Measurements from ENCODE around the gene ZCCHC3.
"Not testable (repeated sequence)": the region's sequence is repeated elsewhere in the genome, so short reads cannot be mapped to it uniquely, and the experiment has no call there.

ZCCHC3 gene, protein sequence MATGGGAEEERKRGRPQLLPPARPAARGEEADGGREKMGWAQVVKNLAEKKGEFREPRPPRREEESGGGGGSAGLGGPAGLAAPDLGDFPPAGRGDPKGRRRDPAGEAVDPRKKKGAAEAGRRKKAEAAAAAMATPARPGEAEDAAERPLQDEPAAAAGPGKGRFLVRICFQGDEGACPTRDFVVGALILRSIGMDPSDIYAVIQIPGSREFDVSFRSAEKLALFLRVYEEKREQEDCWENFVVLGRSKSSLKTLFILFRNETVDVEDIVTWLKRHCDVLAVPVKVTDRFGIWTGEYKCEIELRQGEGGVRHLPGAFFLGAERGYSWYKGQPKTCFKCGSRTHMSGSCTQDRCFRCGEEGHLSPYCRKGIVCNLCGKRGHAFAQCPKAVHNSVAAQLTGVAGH

DNA sequence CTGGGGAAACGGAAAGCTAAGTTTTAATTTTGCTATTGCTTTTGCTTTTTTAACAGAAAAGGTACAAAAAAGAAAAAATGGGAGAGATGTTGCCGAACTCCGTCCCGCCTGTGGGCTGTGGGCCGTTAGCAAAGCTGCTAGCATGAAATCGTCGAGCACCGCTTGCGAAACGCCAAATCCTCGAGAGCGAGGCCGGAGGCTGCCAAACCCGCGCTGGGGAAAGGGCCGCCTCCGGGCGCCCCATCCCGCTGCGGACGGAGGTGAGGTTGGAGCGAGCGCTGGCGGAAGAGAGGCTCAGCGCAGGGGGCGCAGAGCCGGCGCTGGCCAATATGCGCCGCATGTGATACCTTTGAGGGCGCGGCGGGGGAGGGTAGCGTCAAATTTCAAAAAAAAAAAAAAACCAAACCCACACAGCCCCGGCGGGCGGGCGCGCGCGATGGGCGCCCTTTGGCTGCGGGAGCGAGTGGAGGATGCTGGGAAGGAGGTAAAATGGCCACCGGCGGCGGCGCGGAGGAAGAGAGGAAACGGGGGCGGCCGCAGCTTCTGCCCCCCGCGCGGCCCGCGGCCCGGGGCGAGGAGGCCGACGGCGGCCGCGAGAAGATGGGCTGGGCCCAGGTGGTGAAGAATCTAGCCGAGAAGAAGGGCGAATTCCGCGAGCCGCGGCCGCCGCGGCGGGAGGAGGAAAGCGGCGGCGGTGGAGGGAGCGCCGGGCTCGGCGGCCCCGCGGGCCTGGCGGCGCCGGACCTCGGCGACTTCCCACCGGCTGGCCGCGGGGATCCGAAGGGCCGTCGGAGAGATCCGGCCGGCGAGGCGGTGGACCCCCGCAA is at the start of gene ZCCHC3:
ZCCHC3 (plus strand) TSS at position 473 of the 827 bp plus-strand sequence; CDS start at position 490, 17 bp downstream.
- peak; percentile 59 to 95 (median 75) for DNase-seq
- intact Hi-C loops (cut with DNase I) = no loop called here

DNA sequence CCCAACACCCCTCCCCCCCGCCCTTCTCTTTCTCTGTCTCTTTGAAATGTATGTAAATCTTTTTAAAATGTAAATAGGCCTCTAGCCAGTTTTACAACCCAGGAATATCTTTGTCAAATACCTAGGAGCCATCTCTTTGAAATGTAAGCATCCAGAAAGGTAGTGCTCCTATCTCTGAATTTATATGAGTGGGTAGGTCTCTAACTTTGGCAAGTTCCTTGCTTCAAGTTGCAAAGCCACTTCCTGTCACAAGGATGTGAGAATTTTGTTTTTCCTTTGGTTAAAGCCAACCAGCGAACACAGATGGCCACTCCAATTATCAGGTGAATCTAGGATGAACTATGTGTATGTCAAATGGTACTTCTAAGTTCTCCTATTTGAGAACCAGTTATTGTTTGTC is 46.0 kb upstream of the ZCCHC3 start:
- DNase-seq = no peak
- intact Hi-C loops (cut with DNase I) = no loop called here

DNA sequence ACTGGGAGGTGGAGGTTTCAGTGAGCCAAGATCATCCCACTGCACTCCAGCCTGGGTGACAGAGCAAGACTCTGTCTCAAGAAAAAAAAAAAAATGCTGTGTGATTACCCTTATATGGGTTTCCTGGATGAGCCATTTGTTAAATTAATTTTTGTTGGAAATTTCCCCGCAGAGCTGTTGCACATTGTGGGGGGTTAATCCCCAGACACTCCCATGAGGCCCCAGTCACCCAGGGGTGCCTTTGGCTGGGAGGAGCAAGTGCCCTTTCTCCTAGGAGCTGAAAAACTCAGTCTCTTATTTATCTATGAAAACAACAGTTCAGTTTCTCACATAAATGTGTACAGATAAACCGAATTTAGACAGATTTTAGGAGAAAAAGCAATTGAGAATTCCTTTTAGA is 44.6 kb upstream of the ZCCHC3 start:
- DNase-seq = no peak
- intact Hi-C loops (cut with DNase I) = no loop called here

DNA sequence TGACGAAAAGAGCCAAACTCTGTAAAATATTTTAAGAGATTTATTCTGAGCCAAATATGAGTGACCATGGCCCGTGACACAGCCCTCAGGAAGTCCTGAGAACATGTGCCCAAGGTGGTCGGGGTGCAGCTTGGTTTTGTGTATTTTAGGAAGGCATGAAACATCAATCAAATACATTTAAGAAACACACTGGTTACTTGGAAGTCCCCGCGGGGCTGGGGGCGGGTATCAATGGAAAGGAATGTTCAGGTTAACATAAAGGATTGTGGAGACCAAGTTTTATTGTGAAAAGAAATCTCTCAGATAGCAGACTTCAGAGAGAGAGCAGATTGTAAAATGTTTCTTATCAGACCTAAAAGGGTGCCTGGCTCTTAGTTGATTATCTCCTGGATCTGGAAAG is 43.9 kb upstream of the ZCCHC3 start:
- intact Hi-C loops (cut with DNase I); DNase-seq: not testable (repeated sequence)

DNA sequence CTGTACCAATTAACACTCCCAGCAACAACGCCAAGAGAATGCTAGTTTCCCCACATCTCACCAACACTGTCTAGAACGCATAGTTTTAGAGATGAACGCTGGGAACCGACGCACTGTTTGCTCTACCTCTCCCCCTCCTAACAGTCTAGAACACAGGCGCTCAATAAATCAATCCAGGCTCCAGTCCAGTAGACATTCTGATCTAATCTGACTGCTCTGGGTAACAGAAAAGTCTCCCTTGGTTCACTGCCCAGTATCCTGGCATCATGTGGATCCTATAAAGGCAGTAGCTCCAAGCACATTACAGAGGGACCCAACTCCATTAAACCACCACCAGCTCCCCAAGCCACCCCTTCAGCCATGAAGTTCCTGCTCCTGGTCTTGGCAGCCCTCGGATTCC is 40.0 kb upstream of the ZCCHC3 start, which contains the start of gene DEFB132:
DEFB132 (plus strand) TSS at position 306 of the 400 bp plus-strand sequence; CDS start at position 361, 55 bp downstream.
- intact Hi-C loops (cut with DNase I) = no loop called here

DNA sequence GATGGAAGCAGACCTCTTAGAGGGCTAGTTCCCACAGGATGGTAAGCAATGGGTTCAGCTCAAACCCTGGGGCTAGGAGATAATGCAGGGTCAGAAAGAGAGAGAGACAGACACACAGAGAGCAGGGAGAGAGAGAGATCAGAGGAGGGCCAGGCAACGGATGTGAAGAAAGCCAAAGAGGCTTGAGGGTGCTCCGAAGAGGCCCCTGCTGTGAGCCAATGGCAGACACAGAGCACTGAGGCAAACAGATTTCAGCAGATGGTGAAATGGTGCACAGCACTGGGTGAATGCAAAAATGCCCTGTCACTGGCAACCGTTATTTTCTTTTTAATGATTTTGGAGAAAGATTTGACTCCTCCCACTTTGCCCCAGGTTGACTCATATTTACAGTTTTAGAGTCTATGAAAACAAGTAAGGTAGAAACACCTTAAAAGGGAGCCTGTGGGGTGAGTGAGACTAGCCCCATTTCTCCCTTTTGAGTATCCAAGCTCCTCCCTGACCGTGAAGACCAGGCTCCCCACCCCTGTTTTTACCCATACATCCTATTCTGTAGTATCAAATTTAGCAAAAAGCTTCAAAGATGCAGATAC is 39.0 kb upstream of the ZCCHC3 start:
- intact Hi-C loops (cut with DNase I) = no loop called here
- peak in 1 of 10 donors; percentile 14 for DNase-seq

More for the DNA sequence above, 40.0 kb upstream of the ZCCHC3 start, which contains the start of gene DEFB132:
- DNase-seq = no peak

DNA sequence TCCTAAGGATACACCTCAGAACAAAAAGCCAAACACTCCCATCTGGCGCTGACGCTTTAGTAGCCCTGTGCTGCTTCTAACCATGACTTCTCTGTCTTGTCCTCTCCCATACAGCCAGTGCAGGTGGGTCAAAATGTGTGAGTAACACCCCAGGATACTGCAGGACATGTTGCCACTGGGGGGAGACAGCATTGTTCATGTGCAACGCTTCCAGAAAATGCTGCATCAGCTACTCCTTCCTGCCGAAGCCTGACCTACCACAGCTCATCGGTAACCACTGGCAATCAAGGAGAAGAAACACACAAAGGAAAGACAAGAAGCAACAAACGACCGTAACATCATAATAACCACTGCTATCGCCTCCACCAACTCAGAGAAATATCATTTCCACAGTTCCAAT is 38.4 kb upstream of the ZCCHC3 start:
- intact Hi-C loops (cut with DNase I) = no loop called here
- peak in 1 of 10 donors; percentile 59 for DNase-seq

DNA sequence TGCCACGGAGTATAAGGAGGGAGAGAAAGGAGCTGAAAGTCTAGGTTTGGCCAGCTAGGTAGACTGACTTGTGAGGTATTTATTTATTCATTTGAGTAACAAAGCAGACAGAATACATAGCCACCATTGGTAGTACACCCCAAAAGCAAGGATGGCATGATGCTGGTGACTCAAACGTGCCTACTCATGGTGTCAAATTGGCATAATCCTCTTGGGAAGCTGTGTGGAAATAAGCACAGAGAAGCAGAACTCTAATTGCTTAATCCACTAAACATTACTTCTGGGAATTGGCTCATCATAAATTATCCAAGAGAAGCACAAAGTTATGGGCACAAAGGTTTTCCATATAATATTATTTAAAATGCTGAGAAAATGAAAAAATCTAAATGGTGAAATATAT is 37.4 kb upstream of the ZCCHC3 start:
- intact Hi-C loops (cut with DNase I) = no loop called here
- DNase-seq = peak in 1 of 10 donors; percentile 0

DNA sequence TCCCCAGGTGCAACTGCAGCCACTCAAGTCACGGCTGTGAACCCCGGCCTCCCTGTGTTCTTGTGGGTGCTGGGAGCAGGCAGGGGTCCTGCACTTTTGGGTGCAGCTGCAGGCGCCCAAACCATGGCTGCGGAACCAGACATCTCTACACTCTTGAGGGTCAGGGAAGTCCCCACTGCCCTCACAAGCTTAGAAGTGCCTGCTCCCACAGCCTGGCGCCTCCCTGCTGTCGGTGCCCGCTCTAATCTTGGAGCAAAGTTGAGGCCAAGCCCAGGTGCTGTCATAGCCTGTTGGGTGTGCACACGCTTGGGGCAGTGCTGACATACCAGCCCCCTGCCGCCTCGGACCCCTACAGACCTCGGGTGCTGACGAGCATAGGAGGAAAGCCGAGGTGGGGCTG is 33.7 kb upstream of the ZCCHC3 start:
- intact Hi-C loops (cut with DNase I) = no loop called here
- DNase-seq = peak in 1 of 10 donors; percentile 53

DNA sequence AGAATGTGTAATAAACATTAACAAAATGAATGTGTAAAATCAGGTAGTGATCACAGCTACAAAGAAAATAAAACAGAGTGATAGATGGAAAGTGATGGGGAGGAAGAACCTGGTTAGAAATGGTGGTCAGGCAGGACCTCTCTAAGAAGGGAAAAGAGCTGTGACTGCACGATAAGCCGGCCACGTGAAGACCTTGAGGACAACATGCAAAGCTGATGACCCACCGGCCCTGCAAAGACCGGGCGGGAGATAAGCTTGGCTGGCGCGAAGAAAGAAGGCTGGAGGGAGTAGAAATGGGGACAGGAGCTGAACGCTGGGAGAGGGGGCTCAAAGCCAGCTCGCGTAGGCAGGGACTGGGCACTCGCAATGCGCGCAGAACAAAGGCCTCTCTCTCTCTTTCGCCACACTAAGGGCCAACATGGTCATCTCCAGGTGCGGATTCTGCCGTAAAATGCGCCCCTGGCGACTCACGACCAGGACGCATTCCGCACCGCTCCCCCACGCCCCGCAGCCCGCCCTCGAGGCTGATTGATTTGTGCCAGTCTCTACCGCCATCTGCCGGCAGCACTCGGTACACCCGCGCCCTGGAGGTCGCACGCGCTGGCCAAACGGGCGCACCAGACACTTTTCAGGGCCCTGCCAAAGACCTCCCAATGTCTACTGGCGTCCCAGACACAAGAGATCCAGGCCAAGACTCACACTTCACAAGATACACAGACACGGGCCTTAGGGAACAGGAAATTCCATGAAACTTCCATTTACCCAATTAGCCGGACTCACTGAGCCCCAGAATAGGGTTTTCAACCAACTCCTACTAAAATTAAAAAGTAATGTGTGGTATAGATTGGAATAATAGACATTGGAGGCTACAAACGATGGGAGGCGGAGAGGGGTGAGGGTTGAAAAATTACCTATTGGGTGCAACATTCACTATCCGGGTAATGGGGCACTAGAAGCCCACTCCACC is 30.5 kb upstream of the ZCCHC3 start:
- intact Hi-C loops (cut with DNase I) = loop anchor here (2.0 kb wide), 2 partner anchors 58 to 64 kb away; no protein-coding TSS in a partner anchor
- peak; percentile 66 to 97 (median 86) for DNase-seq

DNA sequence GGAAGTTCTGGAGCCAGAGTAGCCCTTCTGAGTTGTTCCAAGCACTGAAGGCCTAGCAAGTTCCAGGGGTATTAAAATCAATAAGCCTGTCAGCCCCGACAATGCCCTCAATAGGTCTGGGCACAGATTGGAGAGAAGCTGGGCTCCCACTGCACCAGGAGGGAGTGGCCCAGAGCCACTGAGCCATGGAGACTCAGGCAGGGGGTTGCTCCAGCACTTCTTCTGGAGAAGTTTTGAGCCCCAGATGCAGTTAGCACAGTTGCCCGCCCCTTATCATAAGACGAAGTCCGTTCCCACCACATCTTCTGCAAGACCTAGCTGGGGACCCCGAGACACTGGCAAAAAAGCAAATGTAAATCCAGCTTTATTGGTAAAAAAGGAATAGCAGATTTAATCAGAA is 26.9 kb upstream of the ZCCHC3 start:
- DNase-seq = no peak
- intact Hi-C loops (cut with DNase I) = no loop called here

DNA sequence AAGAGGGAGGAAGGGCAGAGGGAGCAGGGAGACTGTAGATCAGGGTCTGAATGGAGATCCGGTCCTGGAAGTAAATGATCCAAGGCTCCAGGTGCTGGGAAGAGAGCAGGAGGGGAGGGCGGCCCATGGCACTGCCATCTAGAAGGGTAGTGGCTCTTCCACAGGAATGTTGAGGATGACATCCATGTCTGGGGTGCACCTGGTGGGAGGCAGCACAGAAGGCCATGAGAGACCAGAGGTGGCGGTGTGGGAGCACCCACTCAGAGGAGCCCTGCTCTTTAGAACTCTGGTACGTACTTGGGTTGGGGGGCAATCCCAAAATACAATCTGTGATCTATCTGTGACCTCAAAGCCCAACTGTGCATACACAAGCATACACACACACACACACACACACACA is 26.3 kb upstream of the ZCCHC3 start:
- no peak for DNase-seq
- intact Hi-C loops (cut with DNase I) = no loop called here

DNA sequence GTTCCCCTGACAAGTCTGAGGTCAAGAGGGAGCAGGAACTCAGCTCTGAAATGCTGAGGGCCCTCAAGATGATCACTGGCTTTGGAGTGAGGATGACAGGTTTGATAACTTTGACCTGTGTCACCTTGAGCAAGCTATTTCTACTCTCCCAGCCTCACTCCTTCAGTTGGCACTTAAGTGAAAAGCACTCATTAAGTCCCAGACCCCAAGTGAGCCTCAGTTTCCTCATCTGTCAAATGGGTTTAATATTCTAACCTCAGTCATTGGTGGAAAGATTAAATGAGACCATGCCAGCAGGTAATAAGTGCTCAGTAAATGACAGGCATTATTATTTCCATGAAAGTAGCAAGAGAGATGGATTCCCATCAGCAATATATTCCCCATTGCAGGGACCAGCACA is 25.8 kb upstream of the ZCCHC3 start:
- DNase-seq = no peak
- intact Hi-C loops (cut with DNase I) = no loop called here

DNA sequence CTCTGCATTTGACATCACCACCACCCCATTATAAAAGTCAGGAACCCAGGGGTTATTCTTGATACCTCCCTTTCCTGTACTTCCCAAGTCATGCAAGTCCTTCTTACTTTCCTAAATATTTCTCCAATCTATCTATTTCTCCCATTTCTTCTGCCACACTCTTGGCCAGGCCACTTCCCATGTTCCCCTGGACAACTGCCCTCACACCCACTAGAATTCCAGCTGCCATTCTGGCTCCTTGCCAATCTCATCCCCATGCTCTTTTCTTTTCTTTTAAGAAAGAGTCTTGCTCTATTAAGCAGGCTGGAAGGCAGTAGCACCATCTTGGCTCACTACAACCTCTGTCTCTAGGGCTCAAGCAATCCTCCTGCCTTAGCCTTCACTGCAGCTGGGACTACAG is 24.7 kb upstream of the ZCCHC3 start:
- DNase-seq = peak in 1 of 10 donors; percentile 12
- intact Hi-C loops (cut with DNase I) = no loop called here

DNA sequence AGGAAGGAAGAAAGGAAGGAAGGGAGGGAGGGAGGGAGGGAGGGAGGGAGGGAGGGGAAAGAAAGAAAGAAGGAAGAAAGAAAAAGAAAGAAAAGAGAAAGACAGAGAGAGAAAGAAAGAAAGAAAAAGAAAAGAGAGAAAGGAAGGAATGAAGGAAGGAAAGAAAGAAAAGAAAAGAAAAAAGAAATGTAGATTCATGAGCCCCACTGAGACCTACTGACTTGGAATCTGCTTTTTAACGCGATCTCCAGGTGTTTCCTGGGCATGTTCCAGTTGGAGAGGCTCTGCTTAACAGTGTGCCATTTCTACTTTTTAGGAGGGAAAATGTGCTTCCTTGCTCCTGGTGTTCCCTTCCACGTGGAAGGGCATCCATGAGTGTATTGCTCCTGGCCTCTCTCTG is 23.5 kb upstream of the ZCCHC3 start:
- intact Hi-C loops (cut with DNase I) = no loop called here
- no peak for DNase-seq

DNA sequence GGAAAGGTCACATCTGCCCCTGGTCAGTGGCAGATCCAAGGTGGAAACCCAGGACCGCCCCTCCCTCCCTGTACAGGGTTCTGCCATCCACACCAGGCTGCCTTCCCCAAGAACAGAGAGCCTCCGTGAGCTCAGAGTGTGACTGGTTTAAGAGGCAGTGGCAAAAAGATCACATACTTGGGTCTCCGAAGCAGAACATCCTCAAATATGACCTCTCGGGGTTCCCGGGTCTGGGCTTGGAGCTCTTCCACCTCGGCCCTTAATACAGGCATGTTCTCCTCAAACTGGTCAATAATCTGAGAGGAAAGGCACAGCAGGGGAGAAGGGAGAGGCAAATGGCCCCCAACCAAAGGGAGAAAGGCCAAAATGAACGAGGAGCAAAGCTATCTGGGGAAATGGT is 21.6 kb upstream of the ZCCHC3 start:
- intact Hi-C loops (cut with DNase I) = no loop called here
- no peak for DNase-seq

DNA sequence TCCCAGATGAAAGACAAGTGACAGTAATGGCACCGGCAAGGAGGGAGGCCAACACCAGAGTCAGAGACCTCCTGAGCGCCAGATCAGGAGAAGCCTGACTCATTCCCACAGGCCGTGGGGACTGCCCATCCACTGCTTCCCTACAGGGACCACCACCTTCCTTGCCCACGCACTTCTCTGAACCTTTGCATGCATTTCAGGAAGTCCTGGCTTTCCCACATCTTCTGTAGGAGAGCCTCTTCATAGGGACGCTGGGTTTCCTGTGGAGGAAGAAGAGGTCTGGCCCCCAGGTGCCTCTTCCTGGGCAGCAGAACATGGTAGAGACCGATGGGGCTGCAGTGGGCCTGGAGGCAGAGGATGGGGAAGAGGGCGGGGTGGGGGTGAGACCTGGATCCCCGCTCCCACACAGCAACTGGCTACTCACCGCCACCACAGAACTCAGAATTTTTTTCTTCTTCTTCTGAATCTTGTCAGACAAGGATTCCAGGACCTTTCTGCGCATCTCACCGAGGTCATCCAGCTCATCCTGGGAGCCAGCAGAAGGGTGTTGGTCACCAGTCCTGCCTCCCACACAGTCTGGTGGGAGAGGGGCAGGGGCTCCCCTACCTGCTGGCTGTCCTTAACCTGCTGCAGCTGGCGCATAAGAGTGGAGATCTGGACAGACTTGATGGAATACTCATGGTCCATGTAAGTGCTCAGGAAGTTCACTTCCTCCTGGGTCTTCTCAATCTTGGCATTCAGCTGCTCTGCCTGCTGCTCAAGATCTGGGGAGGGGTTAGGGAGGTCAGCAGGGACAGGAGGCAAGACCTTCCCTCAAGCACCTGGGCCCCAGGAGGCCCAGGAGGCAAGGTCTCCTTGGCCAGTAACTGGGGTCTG is 20.5 kb upstream of the ZCCHC3 start:
- intact Hi-C loops (cut with DNase I) = no loop called here
- peak in 1 of 10 donors; percentile 62 for DNase-seq

DNA sequence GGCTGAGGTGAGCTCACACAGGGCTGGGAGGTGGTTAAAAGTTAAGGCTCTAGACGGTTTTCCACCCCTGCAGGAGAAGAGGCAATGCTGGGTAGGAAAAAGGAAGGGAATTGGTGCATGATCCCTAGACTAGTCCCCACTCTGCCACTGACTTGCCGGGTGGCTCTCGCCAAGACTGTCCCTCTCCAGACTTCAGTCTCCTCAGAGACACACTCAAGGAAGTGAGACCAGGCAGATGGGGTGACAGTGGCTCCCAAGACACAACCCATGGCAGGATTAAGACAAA is 19.9 kb upstream of the ZCCHC3 start:
- intact Hi-C loops (cut with DNase I) = no loop called here
- DNase-seq = no peak

DNA sequence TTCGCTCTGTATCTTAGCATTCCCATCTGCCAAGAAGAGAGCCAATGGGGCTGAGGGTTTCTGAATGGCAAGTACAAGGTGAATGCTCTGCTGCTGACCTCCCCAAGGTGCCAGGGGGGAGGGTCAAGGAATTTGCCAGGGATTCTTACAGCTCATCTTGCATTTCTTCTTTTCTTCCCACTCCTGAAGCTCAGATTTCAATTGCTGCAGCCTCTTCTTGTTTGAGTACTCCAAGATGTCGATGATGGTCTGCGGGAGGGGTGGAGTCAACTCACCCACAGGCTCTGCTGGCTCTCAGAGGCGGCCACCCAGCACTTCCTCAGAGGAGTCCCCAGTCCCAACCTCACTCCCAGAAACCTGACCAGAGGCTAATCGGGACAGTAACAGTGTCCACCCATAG is 19.2 kb upstream of the ZCCHC3 start:
- intact Hi-C loops (cut with DNase I) = no loop called here
- DNase-seq = no peak

Data from posterior cingulate gyrus (tissue), 11 donors.